Kidney capillary endothelial cell (primary cell): ENCODE results near the gene LRP8.

Experiments used
- DNase-seq: peaks from one replicate; pipeline ENCODE4 v3.0.0-alpha.2; 2018; ENCODE audit warnings: low spot score

The LRP8 gene

GRCh38 chr1:53321776-53322602, 5.9 kb downstream of the LRP8 start:
- no peak for DNase-seq

DNA sequence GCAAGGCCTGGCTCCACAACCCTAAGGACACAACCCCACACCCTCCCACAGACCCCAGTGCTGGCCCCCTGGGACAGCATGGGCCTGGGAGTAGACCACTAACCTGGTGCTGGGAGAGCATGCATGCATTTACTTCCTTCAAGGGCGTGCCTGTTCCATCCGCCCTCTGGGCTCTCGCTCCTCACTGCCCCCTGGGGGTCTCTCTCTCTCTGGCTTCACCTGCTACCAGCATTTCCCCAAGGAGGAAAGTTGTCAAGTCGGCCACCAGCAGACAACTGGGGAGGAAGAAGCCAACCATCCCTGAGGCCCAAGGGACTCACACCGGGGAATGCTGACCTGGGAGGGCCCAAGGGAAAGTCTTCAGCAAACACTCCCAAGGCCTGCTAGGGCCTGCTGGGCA, 6.5 kb downstream of the LRP8 start:
- no peak for DNase-seq

GRCh38 chr1:53320646-53321045, 7.2 kb downstream of the LRP8 start:
- DNase-seq: no peak

DNA sequence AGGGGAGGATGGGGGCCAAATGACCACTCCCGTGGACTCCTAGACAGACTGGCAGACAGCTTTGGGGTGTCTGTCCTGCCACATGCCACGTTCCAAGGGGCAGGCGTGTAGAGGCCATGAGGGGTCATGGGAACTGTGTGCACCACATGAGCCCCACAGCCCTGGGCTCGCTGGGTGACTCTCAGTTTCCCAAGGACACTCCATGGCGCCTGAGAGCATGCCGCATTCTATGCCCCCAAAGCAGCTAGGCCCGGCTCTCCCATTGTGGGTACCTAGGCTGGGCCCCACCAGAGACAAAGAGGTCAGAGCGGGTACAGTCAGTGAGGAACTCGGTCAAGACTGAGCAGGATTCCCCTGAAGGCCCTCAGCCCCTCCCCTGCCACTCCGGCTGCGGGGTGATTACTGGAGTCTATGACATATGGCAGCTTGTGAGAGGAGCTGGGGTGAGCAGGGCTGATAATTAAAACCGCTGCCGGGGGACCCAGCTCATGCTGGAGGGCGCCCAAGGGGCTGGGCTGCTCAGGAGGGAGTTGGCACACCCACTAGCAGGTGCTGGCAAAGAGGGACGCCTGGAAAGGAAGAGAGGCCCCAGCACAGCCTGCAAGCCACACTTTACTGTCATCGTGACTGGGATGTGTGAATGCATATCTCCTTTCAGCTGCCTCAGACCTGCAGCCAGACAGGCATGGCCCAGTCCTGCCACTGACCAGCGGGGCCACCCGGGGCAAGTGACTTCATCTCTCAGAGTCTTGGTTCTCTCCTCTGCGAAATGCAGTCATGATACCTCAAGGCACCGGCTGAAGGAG, 8.4 kb downstream of the LRP8 start:
- no peak for DNase-seq

DNA sequence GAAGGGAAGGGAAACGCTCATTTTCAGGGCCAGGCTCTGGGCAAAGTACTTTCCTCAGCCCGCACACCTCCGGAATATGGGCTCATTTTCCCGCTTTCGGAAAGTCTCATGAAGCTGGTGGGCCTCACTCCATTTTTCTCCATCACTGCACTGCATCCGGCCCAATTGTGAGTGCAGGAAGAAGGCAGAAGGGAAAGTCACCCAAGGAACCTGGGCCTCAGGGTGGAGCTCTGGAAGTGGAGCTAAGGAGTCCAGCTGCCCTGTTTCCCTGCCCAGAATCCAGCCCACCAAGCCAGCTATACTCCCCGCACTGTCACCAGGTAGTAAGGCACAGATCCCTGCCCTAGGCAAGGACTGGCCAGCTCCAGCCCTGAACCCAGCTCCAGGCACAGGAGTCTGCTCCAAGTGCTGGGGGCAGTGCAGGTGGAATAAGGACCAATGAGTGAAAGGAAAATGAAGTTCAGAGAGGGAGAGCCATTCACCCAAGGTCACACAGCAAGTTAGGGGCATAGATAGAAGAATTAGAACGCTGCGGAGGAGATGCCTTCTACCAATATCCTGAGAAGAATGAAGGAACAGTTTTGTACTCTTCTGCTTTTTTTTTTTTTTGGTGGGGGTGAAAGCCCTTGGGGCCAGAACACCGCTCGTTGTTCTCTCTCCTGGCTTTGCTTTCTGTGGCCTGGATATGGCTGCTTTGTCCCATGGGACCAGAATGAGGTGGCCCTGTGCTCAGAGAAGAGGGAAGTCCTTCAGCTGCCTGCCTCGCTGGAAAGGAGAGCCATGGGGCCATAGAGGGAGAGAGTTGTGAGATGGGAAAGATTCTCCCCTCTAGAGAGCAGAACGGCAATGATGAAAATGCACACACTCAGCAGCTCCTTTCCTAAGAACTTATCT, 10.0 kb downstream of the LRP8 start:
- no peak for DNase-seq

- no peak for DNase-seq
Observed at GRCh38 chr1:53316766-53317581, 10.9 kb downstream of the LRP8 start.

- no peak for DNase-seq
Observed at GRCh38 chr1:53316424-53316765, 11.5 kb downstream of the LRP8 start.

- DNase-seq: no peak
Observed at GRCh38 chr1:53315456-53316423, 12.1 kb downstream of the LRP8 start.

- DNase-seq: no peak
Observed at GRCh38 chr1:53315046-53315445, 12.8 kb downstream of the LRP8 start.

- DNase-seq: no peak
Observed at GRCh38 chr1:53314606-53315005, 13.3 kb downstream of the LRP8 start.

DNA sequence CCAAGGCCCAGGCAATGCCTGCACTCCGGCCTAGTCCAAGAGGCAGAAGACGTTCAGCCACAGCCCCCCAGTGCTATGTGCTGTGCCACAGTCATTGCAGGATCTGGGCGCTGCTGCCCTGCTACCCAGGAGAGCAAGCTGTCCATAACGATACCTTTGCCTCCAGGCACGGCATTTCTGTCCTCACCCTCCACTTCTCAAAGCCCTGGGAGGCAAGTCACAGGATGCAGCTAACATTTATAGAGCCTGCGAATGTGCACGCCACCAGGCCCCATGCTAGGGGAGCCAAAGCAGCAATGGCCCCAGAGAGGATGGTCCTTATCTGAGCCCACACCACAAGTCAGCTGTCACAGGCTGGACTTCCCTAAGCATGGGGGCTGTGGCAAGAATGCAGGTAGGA, 13.8 kb downstream of the LRP8 start:
- no peak for DNase-seq

GRCh38 chr1:53313556-53313955, 14.3 kb downstream of the LRP8 start:
- no peak for DNase-seq

GRCh38 chr1:53311702-53312305, 16.1 kb downstream of the LRP8 start:
- no peak for DNase-seq

GRCh38 chr1:53310847-53311681, 16.8 kb downstream of the LRP8 start:
- DNase-seq: no peak

- no peak for DNase-seq
Observed at GRCh38 chr1:53309802-53310201, 18.1 kb downstream of the LRP8 start.

DNA sequence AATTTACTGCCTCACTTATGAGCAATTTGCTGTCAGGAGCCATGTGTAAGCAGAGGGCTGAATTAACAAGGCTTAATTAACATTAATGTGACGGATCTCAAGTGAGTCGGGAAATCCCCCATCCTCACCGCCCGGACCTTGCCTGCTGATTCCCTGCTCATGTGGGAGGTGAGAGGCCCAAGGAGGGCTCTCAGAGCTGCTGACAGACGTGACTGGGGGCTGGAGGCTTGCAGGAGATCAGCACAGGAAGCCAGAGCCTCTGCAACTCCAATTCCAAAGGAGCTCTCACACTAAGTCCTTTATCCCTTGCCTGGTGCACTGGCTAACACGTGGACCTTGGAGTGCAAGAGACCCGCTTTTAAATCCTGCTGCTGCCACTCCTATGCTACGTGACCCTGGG, 19.4 kb downstream of the LRP8 start:
- DNase-seq: no peak

- DNase-seq: no peak
Observed at GRCh38 chr1:53307037-53307436, 20.8 kb downstream of the LRP8 start.

- no peak for DNase-seq
Observed at GRCh38 chr1:53306168-53306567, 21.7 kb downstream of the LRP8 start.

DNA sequence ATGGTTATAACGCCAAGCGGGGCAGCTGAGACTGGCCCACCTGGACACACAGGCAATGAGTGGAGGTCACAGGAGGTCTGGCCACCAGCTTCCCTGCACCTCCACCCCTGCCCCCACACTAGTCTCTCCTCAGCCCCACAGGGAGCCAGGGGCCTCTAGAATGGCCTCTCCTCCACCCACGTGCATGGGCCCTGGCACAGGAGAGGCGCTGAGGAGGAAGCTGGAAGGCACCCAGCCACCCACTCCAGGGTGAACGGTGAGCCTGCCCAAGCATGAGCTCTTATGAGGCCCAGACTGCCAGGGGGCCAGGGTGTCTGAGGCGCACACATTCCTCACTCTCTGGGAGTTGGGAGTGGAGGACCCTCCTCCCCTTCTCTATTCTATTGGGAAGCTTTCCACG, 22.2 kb downstream of the LRP8 start:
- DNase-seq: no peak
